K562 (cell line): ENCODE data around the gene TAMALIN. TPM values are rescaled to one million over a fixed set of nuclear protein-coding genes. Genes with fewer than 3 reads are reported as not detected.

Experiments
- polyA plus RNA-seq, 8 experiments: library from polyadenylated mRNA; depleted of rRNA in 4 of 8; stranded (reverse) in 5 of 8; unstranded in 3 of 8; fragments of >200 nt; fragmentation: Nextera tagmentation in 2 of 8; fragmentation: Illumina TruSeq in 1 of 8; extraction: Ambion mirVana in 2 of 8; extraction: Trizol in 1 of 8; gene quantifications; 2 replicates each; pipeline versions ENCODE4 v1.2.1 to v1.2.3, GENCODE V29; 2011 to 2014; ENCODE audit warnings: inconsistent platforms in 1 of 8, missing spikeins in 1 of 8
- small RNA-seq: library from RNA; depleted of rRNA; stranded (forward); fragments of <200 nt; gene quantifications from one replicate; pipeline ENCODE3, GENCODE V24; 2014
- total RNA-seq, 7 experiments: library from RNA; depleted of rRNA in 6 of 7; stranded (reverse); fragments of >200 nt in 6 of 7; fragmentation: Illumina TruSeq in 2 of 7; extraction: Trizol in 2 of 7; gene quantifications; 2 replicates each; pipeline versions ENCODE4 v1.2.1 to v1.2.3, GENCODE V29; 2011 to 2021; ENCODE audit warnings: low replicate concordance in 1 of 7

Gene TAMALIN
- total and polyA plus RNA-seq, 9 of the 15 experiments (the other 6 are each of a cell fraction or from before 2014, with no cell fraction given): 0.74 to 2.2 (median 1.5) TPM; not detected in 2

Small RNA genes lying within 50 kb of the gene (small RNA-seq; reads per million reads assigned to genes)
- not detected for gene RNU6-574P

Other genes starting within 250 kb of the TAMALIN start
Only the 7 nearest of the 9 such genes appear.
- gene FIGNL2, start 158.2 kb upstream of the TAMALIN start, total RNA-seq (2014; rRNA removed): not detected in 2 replicates
- not detected in 2 replicates for gene FIGNL2, start 158.2 kb upstream of the TAMALIN start, total RNA-seq (2014; rRNA removed; fragmentation: Illumina TruSeq; extraction: Trizol)
- gene FIGNL2, start 158.2 kb upstream of the TAMALIN start, total RNA-seq (2015; rRNA removed; fragmentation: Illumina TruSeq; extraction: Trizol): not detected in 2 replicates
- not detected in 2 replicates for gene FIGNL2, start 158.2 kb upstream of the TAMALIN start, total RNA-seq (2021)
- gene FIGNL2, start 158.2 kb upstream of the TAMALIN start, polyA plus RNA-seq (2011; rRNA removed): 0.01 TPM in 1 of 2 replicates, not detected in the other
- gene FIGNL2, start 158.2 kb upstream of the TAMALIN start, polyA plus RNA-seq (2014; fragmentation: Illumina TruSeq; extraction: Trizol): not detected in 2 replicates
- not detected for gene FIGNL2, start 158.2 kb upstream of the TAMALIN start, polyA plus RNA-seq (2014; fragmentation: Nextera tagmentation; extraction: Ambion mirVana)
- gene FIGNL2, start 158.2 kb upstream of the TAMALIN start, polyA plus RNA-seq (2014; rRNA removed): not detected in 2 replicates
- not detected in 2 replicates for gene ANKRD33, start 118.8 kb upstream of the TAMALIN start, total RNA-seq (2014; rRNA removed)
- 0.07 and 0.10 TPM in 2 replicates for gene ANKRD33, start 118.8 kb upstream of the TAMALIN start, total RNA-seq (2014; rRNA removed; fragmentation: Illumina TruSeq; extraction: Trizol)
- 0.11 and 0.23 TPM in 2 replicates for gene ANKRD33, start 118.8 kb upstream of the TAMALIN start, total RNA-seq (2015; rRNA removed; fragmentation: Illumina TruSeq; extraction: Trizol)
- gene ANKRD33, start 118.8 kb upstream of the TAMALIN start, total RNA-seq (2021): 0.20 TPM in 1 of 2 replicates, not detected in the other
- 0.06 and 0.08 TPM in 2 replicates for gene ANKRD33, start 118.8 kb upstream of the TAMALIN start, polyA plus RNA-seq (2011; rRNA removed)
- 0.04 TPM in 1 of 2 replicates, not detected in the other for gene ANKRD33, start 118.8 kb upstream of the TAMALIN start, polyA plus RNA-seq (2014; fragmentation: Illumina TruSeq; extraction: Trizol)
- not detected for gene ANKRD33, start 118.8 kb upstream of the TAMALIN start, polyA plus RNA-seq (2014; fragmentation: Nextera tagmentation; extraction: Ambion mirVana)
- 0.11 TPM in 1 of 2 replicates, not detected in the other for gene ANKRD33, start 118.8 kb upstream of the TAMALIN start, polyA plus RNA-seq (2014; rRNA removed)
- 0.20 and 0.91 TPM in 2 replicates for gene ACVRL1, start 99.4 kb upstream of the TAMALIN start, total RNA-seq (2014; rRNA removed)
- gene ACVRL1, start 99.4 kb upstream of the TAMALIN start, total RNA-seq (2014; rRNA removed; fragmentation: Illumina TruSeq; extraction: Trizol): 0.06 and 0.22 TPM in 2 replicates
- 0.36 and 0.87 TPM in 2 replicates for gene ACVRL1, start 99.4 kb upstream of the TAMALIN start, total RNA-seq (2015; rRNA removed; fragmentation: Illumina TruSeq; extraction: Trizol)
- gene ACVRL1, start 99.4 kb upstream of the TAMALIN start, total RNA-seq (2021): 1.3 and 1.4 TPM in 2 replicates
- 0.26 and 0.83 TPM in 2 replicates for gene ACVRL1, start 99.4 kb upstream of the TAMALIN start, polyA plus RNA-seq (2011; rRNA removed)
- 0.30 and 0.71 TPM in 2 replicates for gene ACVRL1, start 99.4 kb upstream of the TAMALIN start, polyA plus RNA-seq (2014; fragmentation: Illumina TruSeq; extraction: Trizol)
- under 1 TPM; 0.07 to 0.11 TPM for gene ACVRL1, start 99.4 kb upstream of the TAMALIN start, polyA plus RNA-seq (2014; fragmentation: Nextera tagmentation; extraction: Ambion mirVana)
- gene ACVRL1, start 99.4 kb upstream of the TAMALIN start, polyA plus RNA-seq (2014; rRNA removed): 0.42 and 0.45 TPM in 2 replicates
- 6.8 and 8.6 TPM in 2 replicates for gene ACVR1B, start 55.2 kb upstream of the TAMALIN start, total RNA-seq (2014; rRNA removed)
- gene ACVR1B, start 55.2 kb upstream of the TAMALIN start, total RNA-seq (2014; rRNA removed; fragmentation: Illumina TruSeq; extraction: Trizol): 5.9 and 6.7 TPM in 2 replicates
- 5.9 and 6.9 TPM in 2 replicates for gene ACVR1B, start 55.2 kb upstream of the TAMALIN start, total RNA-seq (2015; rRNA removed; fragmentation: Illumina TruSeq; extraction: Trizol)
- gene ACVR1B, start 55.2 kb upstream of the TAMALIN start, total RNA-seq (2021): 10.3 and 15.1 TPM in 2 replicates
- gene ACVR1B, start 55.2 kb upstream of the TAMALIN start, polyA plus RNA-seq (2011; rRNA removed): 8.0 and 8.4 TPM in 2 replicates
- gene ACVR1B, start 55.2 kb upstream of the TAMALIN start, polyA plus RNA-seq (2014; fragmentation: Illumina TruSeq; extraction: Trizol): 9.9 and 10.8 TPM in 2 replicates
- under 1 TPM; 0.97 to 0.98 TPM for gene ACVR1B, start 55.2 kb upstream of the TAMALIN start, polyA plus RNA-seq (2014; fragmentation: Nextera tagmentation; extraction: Ambion mirVana)
- gene ACVR1B, start 55.2 kb upstream of the TAMALIN start, polyA plus RNA-seq (2014; rRNA removed): 7.2 and 11.3 TPM in 2 replicates
- 2.0 and 2.2 TPM in 2 replicates for gene NR4A1, start 44.5 kb downstream of the TAMALIN start, total RNA-seq (2014; rRNA removed)
- gene NR4A1, start 44.5 kb downstream of the TAMALIN start, total RNA-seq (2014; rRNA removed; fragmentation: Illumina TruSeq; extraction: Trizol): 0.47 and 0.86 TPM in 2 replicates
- gene NR4A1, start 44.5 kb downstream of the TAMALIN start, total RNA-seq (2015; rRNA removed; fragmentation: Illumina TruSeq; extraction: Trizol): 0.07 and 0.34 TPM in 2 replicates
- gene NR4A1, start 44.5 kb downstream of the TAMALIN start, total RNA-seq (2021): 4.4 and 4.7 TPM in 2 replicates
- 2.0 and 3.2 TPM in 2 replicates for gene NR4A1, start 44.5 kb downstream of the TAMALIN start, polyA plus RNA-seq (2011; rRNA removed)
- gene NR4A1, start 44.5 kb downstream of the TAMALIN start, polyA plus RNA-seq (2014; fragmentation: Illumina TruSeq; extraction: Trizol): 1.7 and 2.4 TPM in 2 replicates
- gene NR4A1, start 44.5 kb downstream of the TAMALIN start, polyA plus RNA-seq (2014; fragmentation: Nextera tagmentation; extraction: Ambion mirVana): under 1 TPM in 1 of 2 experiments, not detected in 1; 0.08 TPM
- 1.7 and 2.7 TPM in 2 replicates for gene NR4A1, start 44.5 kb downstream of the TAMALIN start, polyA plus RNA-seq (2014; rRNA removed)
- 50.5 and 52.4 TPM in 2 replicates for gene ATG101, start 63.0 kb downstream of the TAMALIN start, total RNA-seq (2014; rRNA removed)
- gene ATG101, start 63.0 kb downstream of the TAMALIN start, total RNA-seq (2014; rRNA removed; fragmentation: Illumina TruSeq; extraction: Trizol): 15.0 and 20.8 TPM in 2 replicates
- gene ATG101, start 63.0 kb downstream of the TAMALIN start, total RNA-seq (2015; rRNA removed; fragmentation: Illumina TruSeq; extraction: Trizol): 29.7 and 31.8 TPM in 2 replicates
- gene ATG101, start 63.0 kb downstream of the TAMALIN start, total RNA-seq (2021): 38.0 and 38.1 TPM in 2 replicates
- 40.0 and 44.4 TPM in 2 replicates for gene ATG101, start 63.0 kb downstream of the TAMALIN start, polyA plus RNA-seq (2011; rRNA removed)
- gene ATG101, start 63.0 kb downstream of the TAMALIN start, polyA plus RNA-seq (2014; fragmentation: Illumina TruSeq; extraction: Trizol): 29.1 and 34.1 TPM in 2 replicates
- 1 to 10 TPM; 2.9 to 3.9 TPM for gene ATG101, start 63.0 kb downstream of the TAMALIN start, polyA plus RNA-seq (2014; fragmentation: Nextera tagmentation; extraction: Ambion mirVana)
- 39.9 and 42.9 TPM in 2 replicates for gene ATG101, start 63.0 kb downstream of the TAMALIN start, polyA plus RNA-seq (2014; rRNA removed)
- not detected in 2 replicates for gene SMIM41, start 72.8 kb downstream of the TAMALIN start, total RNA-seq (2014; rRNA removed)
- not detected in 2 replicates for gene SMIM41, start 72.8 kb downstream of the TAMALIN start, total RNA-seq (2014; rRNA removed; fragmentation: Illumina TruSeq; extraction: Trizol)
- gene SMIM41, start 72.8 kb downstream of the TAMALIN start, total RNA-seq (2015; rRNA removed; fragmentation: Illumina TruSeq; extraction: Trizol): not detected in 2 replicates
- gene SMIM41, start 72.8 kb downstream of the TAMALIN start, total RNA-seq (2021): not detected in 2 replicates
- not detected in 2 replicates for gene SMIM41, start 72.8 kb downstream of the TAMALIN start, polyA plus RNA-seq (2011; rRNA removed)
- not detected in 2 replicates for gene SMIM41, start 72.8 kb downstream of the TAMALIN start, polyA plus RNA-seq (2014; fragmentation: Illumina TruSeq; extraction: Trizol)
- gene SMIM41, start 72.8 kb downstream of the TAMALIN start, polyA plus RNA-seq (2014; fragmentation: Nextera tagmentation; extraction: Ambion mirVana): not detected
- gene SMIM41, start 72.8 kb downstream of the TAMALIN start, polyA plus RNA-seq (2014; rRNA removed): not detected in 2 replicates